HEK293 (cell line): ENCODE measurements around the gene TMEM121B.

Experiments used
- CTCF ChIP-seq: fragments of 450-650 bp; formaldehyde crosslinking; IDR thresholded peaks from 2 replicates; pipeline ENCODE4 v1.5.1; 2016; ENCODE audit warnings: missing biosample characterization, missing genetic modification characterization
- PRDM1 ChIP-seq: fragments of 450-650 bp; formaldehyde crosslinking; IDR thresholded peaks from 2 replicates; pipeline ENCODE4; 2016; ENCODE audit warnings: missing biosample characterization, missing genetic modification characterization
- PRDM10 ChIP-seq: fragments of 450-650 bp; formaldehyde crosslinking; IDR thresholded peaks from 2 replicates; pipeline ENCODE4 v1.5.1; 2016; ENCODE audit warnings: missing biosample characterization, missing genetic modification characterization
- TCF7L2 ChIP-seq: IDR thresholded peaks from 2 replicates; pipeline ENCODE4 v1.6.1; 2011; ENCODE audit warnings: low read depth, mild to moderate bottlenecking, inconsistent platforms, low read length, moderate library complexity, borderline replicate concordance
- ZBTB1 ChIP-seq: fragments of 450-650 bp; formaldehyde crosslinking; IDR thresholded peaks from 2 replicates; pipeline ENCODE4 v1.5.1; 2016; ENCODE audit warnings: missing biosample characterization, missing genetic modification characterization
- ZNF148 ChIP-seq: fragments of 450-650 bp; formaldehyde crosslinking; IDR thresholded peaks from 2 replicates; pipeline ENCODE4 v1.5.0; 2017; ENCODE audit warnings: missing biosample characterization, missing genetic modification characterization, borderline replicate concordance
- ZNF239 ChIP-seq: fragments of 450-650 bp; formaldehyde crosslinking; IDR thresholded peaks from 2 replicates; pipeline ENCODE4 v1.5.1; 2016; ENCODE audit warnings: missing biosample characterization, missing genetic modification characterization
- ZNF544 ChIP-seq: fragments of 450-650 bp; formaldehyde crosslinking; IDR thresholded peaks from 2 replicates; pipeline ENCODE4 v1.5.0; 2017; ENCODE audit warnings: missing biosample characterization, missing genetic modification characterization
- ZNF580 ChIP-seq: fragments of 450-650 bp; formaldehyde crosslinking; IDR thresholded peaks from 2 replicates; pipeline ENCODE4 v1.5.1; 2016; ENCODE audit warnings: missing biosample characterization, missing genetic modification characterization
- ZNF585B ChIP-seq: fragments of 450-650 bp; formaldehyde crosslinking; IDR thresholded peaks from 2 replicates; pipeline ENCODE4 v1.5.1; 2016; ENCODE audit warnings: missing biosample characterization, missing genetic modification characterization
- ZNF707 ChIP-seq: fragments of 450-650 bp; formaldehyde crosslinking; IDR thresholded peaks from 2 replicates; pipeline ENCODE4 v1.5.1; 2016; ENCODE audit warnings: missing biosample characterization, missing genetic modification characterization
- ZNF747 ChIP-seq: fragments of 450-650 bp; formaldehyde crosslinking; IDR thresholded peaks from 2 replicates; pipeline ENCODE4 v1.5.1; 2016; ENCODE audit warnings: missing biosample characterization, missing genetic modification characterization

GRCh38 chr22:17158176-17158567 lies 37.0 kb upstream of the TMEM121B start:
- TF ChIP-seq PRDM10 (no peak), CTCF (tag by site-specific recombination) (no peak), ZNF747 (tag by site-specific recombination) (no peak), ZNF544 (tag by site-specific recombination) (no peak), PRDM1 (no peak), ZBTB1 (tag by site-specific recombination) (no peak), ZNF707 (no peak), ZNF585B (tag by site-specific recombination) (no peak), ZNF239 (tag by site-specific recombination) (no peak), ZNF580 (no peak), TCF7L2 (no peak), ZNF148 (no peak)
